Left lung (tissue), 10 donors: ENCODE measurements around the gene CDC42EP3. TPM values are rescaled to one million over a fixed set of nuclear protein-coding genes. Genes with fewer than 3 reads are reported as not detected.
A peak's percentile ranks its signal among the peaks of the same experiment; 100 is the strongest.

ENCODE experiments used
- ATAC-seq: fragments of 200-7000 bp; cut with Tn5 transposase; one replicate; pipeline ENCODE4 v1.9.1; 2020; ENCODE audit warnings: moderate library complexity
- DNase-seq, 4 donors: peaks; one replicate each; pipeline ENCODE4 v3.0.0-alpha.2; 2013 to 2020
- H3K27ac ChIP-seq, 2 donors: fragments of 200-600 bp; sonication (generic) in 1 of 2; one replicate each; pipeline versions ENCODE4 v1.5.0 to v1.8.0; 2020 to 2021
- H3K27me3 ChIP-seq, 2 donors: fragments of 200-600 bp; sonication (generic) in 1 of 2; one replicate each; pipeline versions ENCODE4 v1.5.0 to v1.8.0; 2020 to 2021
- H3K36me3 ChIP-seq, 2 donors: fragments of 200-600 bp; sonication (generic) in 1 of 2; one replicate each; pipeline versions ENCODE4 v1.5.0 to v1.8.0; 2020 to 2021
- H3K4me1 ChIP-seq, 2 donors: fragments of 200-600 bp; one replicate each; pipeline ENCODE4 v1.8.0; 2021
- H3K4me3 ChIP-seq, 2 donors: fragments of 200-600 bp; sonication (generic) in 1 of 2; one replicate each; pipeline versions ENCODE4 v1.5.0 to v1.8.0; 2020 to 2021; ENCODE audit warnings: mild to moderate bottlenecking in 1 of 2
- H3K9me3 ChIP-seq, 2 donors: fragments of 200-600 bp; sonication (generic) in 1 of 2; one replicate each; pipeline versions ENCODE4 v1.5.0 to v1.8.0; 2020 to 2021
- CTCF ChIP-seq, 2 donors: fragments of 200-600 bp; sonication (generic) in 1 of 2; IDR thresholded peaks; one replicate each; pipeline versions ENCODE4 v1.5.0 to v1.8.0; 2021; ENCODE audit warnings: antibody characterized with exemption in 2 of 2
- intact Hi-C, 2 donors: fragments of 100-400 bp; cut with DNase I; formaldehyde crosslinking; loops; one replicate each; pipeline versions ENCODE4 v1.11.2 to v1.14.2; 2022
- polyA plus RNA-seq, 6 donors: library from polyadenylated mRNA; unstranded; fragments of 120-200 nt; gene quantifications; one replicate each; pipeline ENCODE4 v1.2.1, GENCODE V29; 2013; ENCODE audit not compliant: insufficient read length in 6 of 6
- total RNA-seq, 2 donors: library from RNA; stranded (reverse); fragmentation: NEBNext Ultra II Directional; extraction: Animal tissue kit (Norgen Biotek cat#: 25700); gene quantifications; one replicate each; pipeline ENCODE4 v1.2.1, GENCODE V29; 2021
- donor health status: DM: no; HTN: yes; CAD: no.
- donor health status: DM: no; HTN: no; CAD: no.

Gene CDC42EP3
- total and polyA plus RNA-seq, 8 donors = 17.3 to 53.8 (median 25.1) TPM

DNA sequence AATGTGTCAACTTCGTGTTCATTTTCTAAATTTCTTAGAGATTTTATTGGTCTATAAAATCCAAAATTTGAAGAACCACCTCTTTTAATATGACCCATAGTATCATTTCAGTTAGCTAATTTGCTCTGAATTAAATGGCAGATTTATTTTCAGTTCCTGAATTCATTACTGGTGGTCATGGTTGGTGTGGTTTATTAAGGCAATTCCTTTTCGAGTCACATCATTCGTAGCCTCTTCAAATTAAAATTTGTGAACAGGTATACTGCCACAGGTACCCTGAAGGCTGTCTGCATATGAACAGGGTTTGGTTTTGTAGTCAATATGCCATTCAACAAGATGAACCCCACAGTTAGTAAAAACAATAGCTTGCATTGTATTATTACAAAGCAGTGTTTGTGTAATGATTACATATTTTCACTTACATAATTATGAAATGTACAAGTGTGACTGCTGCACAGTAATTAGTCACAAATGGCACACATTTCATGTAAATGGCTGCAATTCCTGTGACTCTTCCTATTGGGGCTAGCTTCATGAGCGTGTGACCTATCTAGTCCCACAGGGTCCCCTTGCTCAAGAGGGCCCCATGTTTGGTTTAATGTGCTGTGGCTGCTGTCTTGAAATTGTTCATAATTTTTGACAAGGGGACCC lies 48.9 kb downstream of the CDC42EP3 start:
- H3K27ac ChIP-seq = no peak overlapping the region
- H3K9me3 ChIP-seq = no peaks in the 10 kb centered on the region
- intact Hi-C loops = no loop called here
- no peak for DNase-seq
- H3K4me1 ChIP-seq = peaks cover 0 to 30% of the 10 kb centered on the region in 2 donors
- TF ChIP-seq CTCF (IDR thresholded peaks at IDR 0.05) = no peak
- no peak overlapping the region for H3K4me3 ChIP-seq
- no peak for ATAC-seq
- no peaks in the 10 kb centered on the region for H3K27me3 ChIP-seq
- H3K36me3 ChIP-seq = no peaks in the 10 kb centered on the region

DNA sequence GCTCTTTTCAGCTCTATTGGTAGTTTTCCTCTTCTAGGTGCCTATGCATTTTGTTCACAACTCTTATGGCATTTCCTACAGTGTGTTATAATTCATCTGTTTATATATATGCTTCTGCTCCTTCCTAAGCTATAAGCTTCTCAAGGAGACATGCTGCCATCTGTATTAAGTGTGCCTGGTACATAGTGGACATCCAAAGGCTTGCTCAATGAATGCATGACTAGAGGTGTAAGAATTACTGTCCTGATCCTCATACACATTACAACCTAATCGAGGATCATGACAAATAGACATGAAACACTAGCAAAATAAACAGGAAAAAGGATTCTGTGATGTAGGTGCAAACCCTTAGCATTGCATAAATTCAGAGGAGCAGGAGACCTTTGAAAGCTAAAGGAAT lies 50.2 kb downstream of the CDC42EP3 start:
- H3K36me3 ChIP-seq = no peaks in the 10 kb centered on the region
- intact Hi-C loops = no loop called here
- H3K27ac ChIP-seq = no peak overlapping the region
- H3K4me1 ChIP-seq = peaks cover 0 to 37% of the 10 kb centered on the region in 2 donors
- no peaks in the 10 kb centered on the region for H3K9me3 ChIP-seq
- no peak overlapping the region for H3K4me3 ChIP-seq
- no peak for DNase-seq
- no peak for ATAC-seq
- no peaks in the 10 kb centered on the region for H3K27me3 ChIP-seq
- TF ChIP-seq CTCF (IDR thresholded peaks at IDR 0.05) = no peak

- ATAC-seq = no peak
- Histone ChIP-seq H3K4me1 (peaks cover 0 to 38% of the 10 kb centered on the region in 2 donors), H3K27ac (peak overlapping the region; percentile 4 to 5), H3K4me3 (no peak overlapping the region), H3K27me3 (no peaks in the 10 kb centered on the region), H3K9me3 (no peaks in the 10 kb centered on the region), H3K36me3 (no peaks in the 10 kb centered on the region)
- no peak for TF ChIP-seq CTCF (IDR thresholded peaks at IDR 0.05)
- intact Hi-C loops = no loop called here
- DNase-seq = no peak
Observed at GRCh38 chr2:37619959-37620300, 51.5 kb downstream of the CDC42EP3 start.

GRCh38 chr2:37619230-37619958 lies 52.0 kb downstream of the CDC42EP3 start:
- Histone ChIP-seq H3K27ac (peak overlapping the region; percentile 4 to 5), H3K36me3 (no peaks in the 10 kb centered on the region), H3K4me1 (peaks cover 0 to 38% of the 10 kb centered on the region in 2 donors), H3K27me3 (no peaks in the 10 kb centered on the region), H3K4me3 (no peak overlapping the region), H3K9me3 (no peaks in the 10 kb centered on the region)
- TF ChIP-seq CTCF (IDR thresholded peaks at IDR 0.05) = no peak
- ATAC-seq = no peak
- no peak for DNase-seq
- intact Hi-C loops = no loop called here

DNA sequence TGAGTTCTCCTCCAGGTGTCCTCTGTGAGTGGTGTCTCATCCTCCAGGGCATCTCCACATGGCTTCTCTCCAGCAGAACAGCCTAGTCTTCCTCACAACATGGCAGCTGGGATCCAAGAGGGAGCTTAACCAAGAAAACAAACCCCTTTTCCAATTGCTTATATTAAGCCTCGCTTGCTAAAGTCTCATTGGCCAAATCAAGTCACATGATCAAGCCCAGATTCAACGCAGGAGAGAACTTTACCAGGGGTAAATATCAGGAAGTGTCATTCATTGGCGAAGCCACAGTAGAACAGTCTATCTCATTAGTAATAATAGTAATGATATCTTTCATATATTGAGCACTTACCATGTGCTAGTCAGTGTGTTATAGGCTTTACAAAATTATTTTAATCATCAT lies 53.1 kb downstream of the CDC42EP3 start:
- H3K36me3 ChIP-seq = no peaks in the 10 kb centered on the region
- H3K4me1 ChIP-seq = peaks cover 0 to 32% of the 10 kb centered on the region in 2 donors
- no peaks in the 10 kb centered on the region for H3K9me3 ChIP-seq
- no peak for TF ChIP-seq CTCF (IDR thresholded peaks at IDR 0.05)
- peak overlapping the region in 1 of 2 donors; percentile 18 for H3K4me3 ChIP-seq
- no peak for ATAC-seq
- no peaks in the 10 kb centered on the region for H3K27me3 ChIP-seq
- intact Hi-C loops = no loop called here
- no peak for DNase-seq
- H3K27ac ChIP-seq = peak overlapping the region in 1 of 2 donors; percentile 64
